Right lobe of liver (tissue), 4 donors: ENCODE data around the gene NACC1.

Experiments used
- POLR2A ChIP-seq: fragments of 450-650 bp; IDR thresholded peaks from one replicate; pipeline ENCODE4 v1.6.1; 2017; ENCODE audit warnings: antibody characterized with exemption, mild to moderate bottlenecking
- TF ChIP-seq, protein P1 (sequence below), 4 donors: fragments of 200-600 bp in 3 of 4; fragments of 450-650 bp in 1 of 4; IDR thresholded peaks; one replicate each; pipeline versions ENCODE4 v1.5.1 to v1.8.0; 2016 to 2022; ENCODE audit warnings: antibody characterized with exemption in 4 of 4, mild to moderate bottlenecking in 2 of 4
- donor health status: DM: no; HTN: no; CAD: no.
- donor health status: DM: no; HTN: no; CAD: no.
- donor health status: DM: no; HTN: yes; CAD: no.

DNA sequence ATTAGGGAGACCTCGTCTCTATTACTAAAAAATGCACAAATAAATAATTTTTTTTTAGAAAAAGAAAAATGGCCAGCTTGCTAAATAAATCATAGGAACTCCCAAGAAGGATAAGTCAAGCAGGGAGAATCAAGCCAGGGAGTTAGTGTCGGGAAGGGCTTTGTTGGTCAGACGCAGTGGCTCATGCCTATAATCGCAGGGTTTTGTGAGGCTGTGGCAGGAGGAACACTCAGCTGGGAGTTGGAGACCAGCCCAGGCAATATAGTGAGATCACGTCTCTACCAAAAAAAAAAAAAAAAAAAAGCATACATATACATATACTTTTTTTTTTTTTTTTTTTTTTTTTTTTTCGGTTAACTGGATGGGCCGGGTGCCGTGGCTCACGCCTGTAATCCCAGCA is 9.0 kb downstream of the NACC1 start:
- TF ChIP-seq, protein P1, sequence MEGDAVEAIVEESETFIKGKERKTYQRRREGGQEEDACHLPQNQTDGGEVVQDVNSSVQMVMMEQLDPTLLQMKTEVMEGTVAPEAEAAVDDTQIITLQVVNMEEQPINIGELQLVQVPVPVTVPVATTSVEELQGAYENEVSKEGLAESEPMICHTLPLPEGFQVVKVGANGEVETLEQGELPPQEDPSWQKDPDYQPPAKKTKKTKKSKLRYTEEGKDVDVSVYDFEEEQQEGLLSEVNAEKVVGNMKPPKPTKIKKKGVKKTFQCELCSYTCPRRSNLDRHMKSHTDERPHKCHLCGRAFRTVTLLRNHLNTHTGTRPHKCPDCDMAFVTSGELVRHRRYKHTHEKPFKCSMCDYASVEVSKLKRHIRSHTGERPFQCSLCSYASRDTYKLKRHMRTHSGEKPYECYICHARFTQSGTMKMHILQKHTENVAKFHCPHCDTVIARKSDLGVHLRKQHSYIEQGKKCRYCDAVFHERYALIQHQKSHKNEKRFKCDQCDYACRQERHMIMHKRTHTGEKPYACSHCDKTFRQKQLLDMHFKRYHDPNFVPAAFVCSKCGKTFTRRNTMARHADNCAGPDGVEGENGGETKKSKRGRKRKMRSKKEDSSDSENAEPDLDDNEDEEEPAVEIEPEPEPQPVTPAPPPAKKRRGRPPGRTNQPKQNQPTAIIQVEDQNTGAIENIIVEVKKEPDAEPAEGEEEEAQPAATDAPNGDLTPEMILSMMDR (IDR thresholded peaks at IDR 0.05), result no peak
- TF ChIP-seq POLR2A, result no peak
